ENCODE data around the gene NRBP1. TPM values are rescaled to one million over a fixed set of nuclear protein-coding genes. Genes with fewer than 3 reads are reported as not detected.

NRBP1 gene
- total RNA-seq, 4 donors from 2014 or later: 38.4 to 74.8 (median 66.8) TPM

- Histone ChIP-seq H3K9me3 (no peaks in the 10 kb centered on the region), H3K27ac (no peak overlapping the region), H3K4me3 (no peak overlapping the region), H3K36me3 (peaks cover 0 to 7% (median 0%) of the 10 kb centered on the region in 4 donors), H3K27me3 (no peaks in the 10 kb centered on the region), H3K4me1 (no peaks in the 10 kb centered on the region)
- DNase-seq: no peak
- 40 to 82% methylated on average over 1 to 8 of the region's 8 CpGs for WGBS, 2 donors (ENCODE audit: low coverage in 1 of 2)
- intact Hi-C loops (cut with DNase I; ENCODE audit: low total_unique reads) (no loop called here), in situ Hi-C loops (cut with MboI; ENCODE audit: low pct_ligation_motif_present in 1 of 4, low pct_unique_long_range_greater_than_20kb in 1 of 4, low sequenced_read_pairs in 3 of 4) (no loop called here)
- no peak for TF ChIP-seq POLR2A (IDR thresholded peaks at IDR 0.05)
Observed at GRCh38 chr2:27461118-27461517, 32.7 kb downstream of the NRBP1 start.

- no peak for TF ChIP-seq POLR2A (IDR thresholded peaks at IDR 0.05)
- no peak for TF ChIP-seq CTCF (IDR thresholded peaks at IDR 0.05)
- no peak for TF ChIP-seq POLR2AphosphoS5 (IDR thresholded peaks at IDR 0.05)
- TF ChIP-seq EP300 (IDR thresholded peaks at IDR 0.05; ENCODE audit: low read depth): no peak
- in situ Hi-C loops (cut with MboI; ENCODE audit: low pct_ligation_motif_present in 1 of 4, low pct_unique_long_range_greater_than_20kb in 1 of 4, low sequenced_read_pairs in 3 of 4) (no loop called here), intact Hi-C loops (cut with DNase I; ENCODE audit: low total_unique reads) (no loop called here)
- Histone ChIP-seq H3K36me3 (no peaks in the 10 kb centered on the region), H3K27me3 (no peaks in the 10 kb centered on the region), H3K9me3 (no peaks in the 10 kb centered on the region), H3K4me1 (no peaks in the 10 kb centered on the region), H3K27ac (no peak overlapping the region), H3K4me3 (no peak overlapping the region)
- DNase-seq: no peak
- 86 to 94% methylated on average over 6 to 7 of the region's 7 CpGs for WGBS, 2 donors (ENCODE audit: low coverage in 1 of 2)
Observed at GRCh38 chr2:27464443-27464842, 36.0 kb downstream of the NRBP1 start.

GRCh38 chr2:27471961-27472360 is 43.5 kb downstream of the NRBP1 start:
- TF ChIP-seq POLR2A (IDR thresholded peaks at IDR 0.05): no peak
- no peak for TF ChIP-seq EP300 (IDR thresholded peaks at IDR 0.05; ENCODE audit: low read depth)
- TF ChIP-seq CTCF (IDR thresholded peaks at IDR 0.05): no peak
- TF ChIP-seq POLR2AphosphoS5 (IDR thresholded peaks at IDR 0.05): no peak
- no peaks in the 10 kb centered on the region for H3K27me3 ChIP-seq
- H3K9me3 ChIP-seq: no peaks in the 10 kb centered on the region
- no peak for DNase-seq
- no peak overlapping the region for H3K4me3 ChIP-seq
- intact Hi-C loops (cut with DNase I; ENCODE audit: low total_unique reads) (no loop called here), in situ Hi-C loops (cut with MboI; ENCODE audit: low pct_ligation_motif_present in 1 of 4, low pct_unique_long_range_greater_than_20kb in 1 of 4, low sequenced_read_pairs in 3 of 4) (no loop called here)
- H3K36me3 ChIP-seq: peaks cover 0 to 8% (median 3%) of the 10 kb centered on the region in 4 donors
- WGBS, 2 donors (ENCODE audit: low coverage in 1 of 2): 95% methylated on average over 5 of the region's 5 CpGs; no CpG with 5 or more reads in 1 of the 2 donors
- no peak overlapping the region for H3K27ac ChIP-seq
- peaks cover 0 to 5% (median 0%) of the 10 kb centered on the region in 4 donors for H3K4me1 ChIP-seq

GRCh38 chr2:27485496-27485895 is 57.1 kb downstream of the NRBP1 start:
- peaks cover 0 to 9% (median 3%) of the 10 kb centered on the region in 4 donors for H3K36me3 ChIP-seq
- no peaks in the 10 kb centered on the region for H3K9me3 ChIP-seq
- no peak for DNase-seq
- no peak overlapping the region for H3K4me3 ChIP-seq
- TF ChIP-seq POLR2A (IDR thresholded peaks at IDR 0.05) (no peak), CTCF (IDR thresholded peaks at IDR 0.05) (no peak), POLR2AphosphoS5 (IDR thresholded peaks at IDR 0.05) (no peak), EP300 (IDR thresholded peaks at IDR 0.05; ENCODE audit: low read depth) (no peak)
- no peak overlapping the region for H3K27ac ChIP-seq
- intact Hi-C loops (cut with DNase I; ENCODE audit: low total_unique reads): loop anchor here (5.0 kb wide), 1 partner anchor 97 kb away; the partner anchor contains the start of gene ZNF512
- in situ Hi-C loops (cut with MboI; ENCODE audit: low pct_ligation_motif_present in 1 of 4, low pct_unique_long_range_greater_than_20kb in 1 of 4, low sequenced_read_pairs in 3 of 4): no loop called here
- H3K4me1 ChIP-seq: peaks cover 6 to 14% (median 10%) of the 10 kb centered on the region in 4 donors
- H3K27me3 ChIP-seq: no peaks in the 10 kb centered on the region
- WGBS, 2 donors (ENCODE audit: low coverage in 1 of 2): 65 to 80% methylated on average over 1 to 3 of the region's 3 CpGs

GRCh38 chr2:27489118-27489497 is 60.7 kb downstream of the NRBP1 start:
- peaks cover 6% of the 10 kb centered on the region for H3K27me3 ChIP-seq
- H3K27ac ChIP-seq: peak overlapping the region; percentile 58 to 80 (median 72)
- no peaks in the 10 kb centered on the region for H3K36me3 ChIP-seq
- in situ Hi-C loops (cut with MboI; ENCODE audit: low pct_ligation_motif_present in 1 of 4, low pct_unique_long_range_greater_than_20kb in 1 of 4, low sequenced_read_pairs in 3 of 4): no loop called here
- H3K9me3 ChIP-seq: no peaks in the 10 kb centered on the region
- 4 to 5% methylated on average over 7 to 11 of the region's 11 CpGs for WGBS, 2 donors (ENCODE audit: low coverage in 1 of 2)
- no peak for DNase-seq
- H3K4me1 ChIP-seq: peaks cover 6 to 14% (median 10%) of the 10 kb centered on the region in 4 donors
- TF ChIP-seq POLR2A (IDR thresholded peaks at IDR 0.05) (no peak), EP300 (IDR thresholded peaks at IDR 0.05; ENCODE audit: low read depth) (no peak), POLR2AphosphoS5 (IDR thresholded peaks at IDR 0.05) (no peak), CTCF (IDR thresholded peaks at IDR 0.05) (no peak)
- intact Hi-C loops (cut with DNase I; ENCODE audit: low total_unique reads): loop anchor here (5.0 kb wide), 1 partner anchor 93 kb away; the partner anchor contains the start of gene ZNF512
- H3K4me3 ChIP-seq: peak overlapping the region; percentile 41 to 56 (median 45)
